ENCODE results near the gene CIAO3.

CIAO3 gene

DNA sequence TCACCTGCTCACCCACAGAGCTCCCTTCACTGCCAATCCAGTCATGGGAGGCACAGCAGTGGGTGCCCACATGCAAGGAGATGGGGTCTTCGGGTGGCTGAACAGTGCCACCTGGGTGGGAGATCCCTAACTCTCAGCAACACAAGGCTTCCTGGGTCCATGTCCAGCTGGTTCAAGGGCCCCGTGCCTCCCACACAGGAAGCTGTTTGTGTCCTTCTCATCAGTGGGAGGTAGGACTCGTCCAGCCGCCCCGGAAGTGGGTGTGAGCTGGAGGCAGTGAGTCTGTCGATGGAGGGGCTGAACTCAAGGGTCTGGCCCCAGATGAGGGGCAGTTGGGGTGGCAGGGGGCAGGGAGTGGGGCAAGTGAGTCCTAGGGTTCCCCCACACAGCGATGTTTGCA lies 36.8 kb downstream of the CIAO3 start:
- no peak overlapping the region for H3K27ac ChIP-seq (ENCODE audit: low read depth, low read length)

DNA sequence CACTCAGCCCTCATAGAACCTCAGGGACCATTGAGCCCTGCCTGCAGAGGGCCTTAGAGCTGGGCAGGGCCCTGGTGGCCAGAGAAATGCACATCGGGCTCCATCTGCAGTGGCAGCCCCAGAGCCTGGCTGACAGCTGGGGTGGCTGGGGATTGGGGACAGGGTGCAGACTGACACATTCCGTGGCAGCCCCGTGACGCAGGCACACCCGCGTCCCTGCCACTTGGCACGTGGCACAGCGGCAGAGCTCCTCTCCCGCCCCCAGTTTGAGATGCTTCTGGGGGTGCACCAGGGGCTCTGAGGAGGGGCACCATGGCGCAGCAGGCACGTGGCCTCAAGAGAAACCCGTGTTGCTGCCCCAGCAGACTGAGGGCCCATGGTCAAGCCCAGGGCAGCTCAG lies 37.4 kb downstream of the CIAO3 start:
- Histone ChIP-seq H3K9ac (ENCODE audit: low read depth, low read length) (no peak overlapping the region), H3K27me3 (ENCODE audit: control insufficient read depth, insufficient read depth, low read length) (peaks cover 94% of the 10 kb centered on the region), H3K4me1 (ENCODE audit: control insufficient read depth, insufficient read depth, low read length) (no peaks in the 10 kb centered on the region), H3K36me3 (ENCODE audit: control insufficient read depth, insufficient read depth, low read length) (no peaks in the 10 kb centered on the region), H3K9me3 (ENCODE audit: control insufficient read depth, insufficient read depth, low read length) (no peaks in the 10 kb centered on the region), H3K27ac (ENCODE audit: low read depth, low read length) (no peak overlapping the region), H3K4me3 (ENCODE audit: low read depth, low read length) (no peak overlapping the region)

More for the DNA sequence above, 36.8 kb downstream of the CIAO3 start:
- no peak overlapping the region for H3K4me3 ChIP-seq (ENCODE audit: low read depth, low read length)
- H3K27me3 ChIP-seq (ENCODE audit: control insufficient read depth, insufficient read depth, low read length), result peaks cover 96% of the 10 kb centered on the region
- H3K9me3 ChIP-seq (ENCODE audit: control insufficient read depth, insufficient read depth, low read length), result no peaks in the 10 kb centered on the region
- no peak overlapping the region for H3K9ac ChIP-seq (ENCODE audit: low read depth, low read length)
- H3K4me1 ChIP-seq (ENCODE audit: control insufficient read depth, insufficient read depth, low read length), result no peaks in the 10 kb centered on the region
- no peaks in the 10 kb centered on the region for H3K36me3 ChIP-seq (ENCODE audit: control insufficient read depth, insufficient read depth, low read length)

DNA sequence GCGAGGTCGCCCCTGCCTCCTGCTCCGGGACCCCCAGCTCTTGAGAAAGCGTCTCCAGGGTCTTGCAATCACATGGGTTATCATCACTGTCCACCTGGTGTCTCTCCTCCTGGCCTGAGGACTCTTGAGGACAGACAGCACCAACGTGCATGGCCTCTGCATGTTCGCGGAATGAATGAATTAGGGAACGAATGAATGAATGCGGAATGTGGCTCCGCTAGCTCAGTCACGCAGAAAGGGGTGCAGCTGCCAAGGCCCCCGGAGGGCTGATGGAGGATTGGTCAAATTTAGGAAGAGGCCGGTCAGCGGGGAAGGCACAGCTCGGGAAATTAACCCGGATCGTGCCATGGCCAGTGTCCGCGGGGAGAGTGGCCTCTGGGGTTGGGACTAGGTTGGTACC lies 38.5 kb downstream of the CIAO3 start:
- Histone ChIP-seq H3K4me1 (ENCODE audit: control insufficient read depth, insufficient read depth, low read length) (no peaks in the 10 kb centered on the region), H3K27ac (ENCODE audit: low read depth, low read length) (no peak overlapping the region), H3K4me3 (ENCODE audit: low read depth, low read length) (no peak overlapping the region), H3K9me3 (ENCODE audit: control insufficient read depth, insufficient read depth, low read length) (no peaks in the 10 kb centered on the region), H3K9ac (ENCODE audit: low read depth, low read length) (no peak overlapping the region), H3K27me3 (ENCODE audit: control insufficient read depth, insufficient read depth, low read length) (peaks cover 87% of the 10 kb centered on the region), H3K36me3 (ENCODE audit: control insufficient read depth, insufficient read depth, low read length) (no peaks in the 10 kb centered on the region)

DNA sequence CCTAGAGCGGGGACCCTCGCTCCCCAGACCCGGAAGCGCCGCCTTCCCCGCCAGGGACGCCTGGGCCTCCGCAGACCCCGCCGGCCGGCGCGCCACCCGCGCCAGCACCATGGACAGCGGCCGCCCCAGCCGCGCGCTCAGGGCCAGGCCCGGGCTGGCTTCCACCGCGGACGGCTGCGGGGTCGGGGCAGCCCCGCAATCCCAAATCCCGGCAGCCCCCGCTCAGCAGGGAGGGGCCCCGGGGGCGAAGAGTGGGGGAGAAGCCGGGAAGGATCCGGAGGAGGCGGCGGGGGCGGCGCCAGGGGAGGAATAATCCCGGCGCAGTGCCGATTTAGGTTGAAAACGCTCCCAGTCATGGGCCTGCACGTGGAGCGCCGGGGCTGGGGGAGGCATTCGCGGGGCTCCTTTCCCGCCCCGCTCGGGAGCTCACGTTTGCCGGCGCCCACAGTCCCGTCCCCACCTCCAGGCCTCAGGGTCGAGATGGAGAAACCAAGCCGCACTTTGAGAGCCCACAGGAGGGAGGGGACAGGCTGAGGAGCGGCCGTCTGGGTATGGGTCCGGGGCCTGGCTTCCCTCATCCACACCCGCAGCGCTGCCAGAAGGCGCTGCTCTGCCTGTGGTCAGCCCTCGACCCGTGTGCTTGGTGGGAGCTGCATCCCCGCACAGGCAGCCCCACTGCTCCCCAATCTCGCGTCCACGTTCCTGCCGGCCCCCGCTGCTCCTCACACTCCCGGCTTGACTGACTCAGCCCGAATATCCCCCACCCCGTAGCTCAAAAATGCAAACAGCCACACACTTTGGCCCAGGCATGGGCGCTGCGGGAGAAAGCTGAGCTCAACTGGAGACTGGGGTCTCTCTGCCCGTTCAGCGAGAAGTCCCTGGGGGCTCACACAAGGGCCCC lies 39.9 kb downstream of the CIAO3 start:
- Histone ChIP-seq H3K27me3 (ENCODE audit: control insufficient read depth, insufficient read depth, low read length) (peaks cover 78% of the 10 kb centered on the region), H3K27ac (ENCODE audit: low read depth, low read length) (no peak overlapping the region), H3K4me1 (ENCODE audit: control insufficient read depth, insufficient read depth, low read length) (no peaks in the 10 kb centered on the region), H3K36me3 (ENCODE audit: control insufficient read depth, insufficient read depth, low read length) (no peaks in the 10 kb centered on the region), H3K9me3 (ENCODE audit: control insufficient read depth, insufficient read depth, low read length) (no peaks in the 10 kb centered on the region), H3K9ac (ENCODE audit: low read depth, low read length) (no peak overlapping the region), H3K4me3 (ENCODE audit: low read depth, low read length) (peak overlapping the region; percentile 35; the same call in 1 of the 2 replicates)

DNA sequence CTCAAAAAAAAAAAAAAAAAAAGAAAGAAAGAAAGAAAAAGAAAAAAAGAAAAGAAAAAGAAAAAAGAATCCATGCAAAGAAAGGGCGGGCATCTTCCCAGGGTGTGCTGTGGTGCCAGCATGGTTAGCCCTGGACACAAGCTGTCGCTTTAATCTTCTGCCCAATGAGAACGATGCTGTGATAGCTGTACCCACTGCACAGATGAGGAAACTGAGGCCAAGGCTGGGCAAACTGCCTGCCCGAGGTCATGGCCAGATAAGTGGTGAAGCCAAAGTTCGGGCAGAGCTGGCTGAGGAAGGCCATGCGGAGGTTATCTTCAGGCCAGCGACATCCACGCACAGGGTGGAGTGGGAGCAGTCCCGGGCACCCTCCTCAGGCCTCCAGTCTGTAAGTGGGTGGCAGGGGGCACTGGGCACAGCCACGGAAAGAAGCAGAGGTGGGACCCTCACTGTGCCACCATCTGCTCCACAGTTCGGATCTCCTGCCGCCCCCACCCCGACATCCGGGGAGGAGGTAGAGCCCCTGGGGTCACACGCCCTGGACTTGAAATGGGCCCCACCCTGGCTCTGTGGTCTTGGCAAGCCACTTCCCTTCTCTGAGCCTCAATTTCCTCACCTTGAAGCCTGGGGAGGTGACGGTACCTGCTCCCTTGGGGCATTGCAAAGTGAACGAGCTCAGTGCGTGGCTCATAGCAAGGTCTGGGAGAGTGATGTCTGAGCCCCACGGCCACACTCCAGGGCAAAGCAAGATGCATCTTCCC lies 41.7 kb downstream of the CIAO3 start:
- Histone ChIP-seq H3K36me3 (ENCODE audit: control insufficient read depth, insufficient read depth, low read length) (no peaks in the 10 kb centered on the region), H3K9ac (ENCODE audit: low read depth, low read length) (no peak overlapping the region), H3K4me1 (ENCODE audit: control insufficient read depth, insufficient read depth, low read length) (no peaks in the 10 kb centered on the region), H3K4me3 (ENCODE audit: low read depth, low read length) (no peak overlapping the region), H3K27me3 (ENCODE audit: control insufficient read depth, insufficient read depth, low read length) (peaks cover 80% of the 10 kb centered on the region), H3K9me3 (ENCODE audit: control insufficient read depth, insufficient read depth, low read length) (no peaks in the 10 kb centered on the region), H3K27ac (ENCODE audit: low read depth, low read length) (no peak overlapping the region)

DNA sequence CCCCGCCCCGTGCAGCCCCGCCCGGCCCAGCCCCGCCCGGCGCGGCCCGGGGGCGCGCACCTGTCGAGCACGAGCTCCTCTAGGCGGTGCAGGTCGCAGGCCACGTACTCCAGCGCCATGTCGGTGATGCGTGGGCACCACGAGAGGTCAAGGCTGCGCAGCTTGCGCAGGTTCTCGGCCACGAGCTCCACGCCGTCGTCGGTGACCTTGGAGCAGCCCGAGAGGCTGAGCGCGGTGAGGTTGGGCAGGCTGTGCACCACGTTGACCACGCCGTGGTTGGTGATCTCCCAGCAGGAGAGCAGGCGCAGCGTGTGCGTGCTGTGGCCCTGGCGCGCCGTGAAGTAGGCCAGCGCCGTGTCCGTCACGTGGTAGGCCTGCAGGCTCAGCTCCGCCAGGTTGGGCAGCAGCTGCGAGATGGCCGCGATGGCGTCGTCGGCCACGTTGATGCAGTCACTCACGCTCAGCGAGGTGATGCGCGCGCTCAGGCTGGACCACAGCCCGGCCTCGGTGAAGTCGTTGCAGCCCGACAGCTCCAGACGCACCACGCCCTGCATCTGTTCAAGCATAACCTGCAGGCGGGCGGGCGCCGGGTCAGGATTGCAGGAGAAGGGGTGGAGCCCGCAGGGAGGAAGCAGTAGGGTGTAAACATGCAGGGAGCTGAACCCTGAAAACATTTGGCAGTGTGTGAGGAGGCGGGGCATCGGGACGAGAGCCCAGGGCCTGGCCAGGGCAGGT lies 45.3 kb downstream of the CIAO3 start:
- Histone ChIP-seq H3K4me3 (ENCODE audit: low read depth, low read length) (peak overlapping the region; percentile 74), H3K27ac (ENCODE audit: low read depth, low read length) (no peak overlapping the region), H3K27me3 (ENCODE audit: control insufficient read depth, insufficient read depth, low read length) (peaks cover 71% of the 10 kb centered on the region), H3K36me3 (ENCODE audit: control insufficient read depth, insufficient read depth, low read length) (no peaks in the 10 kb centered on the region), H3K9me3 (ENCODE audit: control insufficient read depth, insufficient read depth, low read length) (no peaks in the 10 kb centered on the region), H3K9ac (ENCODE audit: low read depth, low read length) (peak overlapping the region; percentile 45; the same call in 1 of the 2 replicates), H3K4me1 (ENCODE audit: control insufficient read depth, insufficient read depth, low read length) (no peaks in the 10 kb centered on the region)

DNA sequence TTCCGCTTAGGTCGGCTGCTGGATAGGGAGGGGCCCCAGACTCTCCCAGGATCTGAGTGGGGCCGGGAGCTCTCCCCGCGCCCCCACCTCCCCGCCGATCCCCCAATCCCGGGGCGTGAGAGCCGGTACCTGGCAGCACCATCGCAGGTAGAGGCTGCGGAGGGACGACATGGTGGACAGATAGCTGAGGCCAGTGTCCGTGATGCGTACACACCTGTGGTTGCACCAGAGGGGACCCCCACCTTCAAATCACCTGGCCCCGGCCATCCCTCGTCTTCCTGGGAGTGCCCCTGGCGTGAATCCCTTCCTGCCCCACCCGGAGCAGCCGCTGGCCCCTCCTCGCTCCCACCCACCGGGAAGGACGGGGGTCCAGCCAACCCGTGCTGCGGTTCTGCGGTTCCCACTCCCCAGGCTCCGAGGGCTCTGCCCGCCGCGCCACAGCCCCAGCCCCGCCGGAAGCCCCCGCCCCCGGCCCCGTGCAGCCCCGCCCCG lies 45.9 kb downstream of the CIAO3 start:
- Histone ChIP-seq H3K9ac (ENCODE audit: low read depth, low read length) (no peak overlapping the region), H3K9me3 (ENCODE audit: control insufficient read depth, insufficient read depth, low read length) (no peaks in the 10 kb centered on the region), H3K4me1 (ENCODE audit: control insufficient read depth, insufficient read depth, low read length) (no peaks in the 10 kb centered on the region), H3K27me3 (ENCODE audit: control insufficient read depth, insufficient read depth, low read length) (peaks cover 64% of the 10 kb centered on the region), H3K36me3 (ENCODE audit: control insufficient read depth, insufficient read depth, low read length) (no peaks in the 10 kb centered on the region), H3K4me3 (ENCODE audit: low read depth, low read length) (peak overlapping the region; percentile 69), H3K27ac (ENCODE audit: low read depth, low read length) (no peak overlapping the region)

DNA sequence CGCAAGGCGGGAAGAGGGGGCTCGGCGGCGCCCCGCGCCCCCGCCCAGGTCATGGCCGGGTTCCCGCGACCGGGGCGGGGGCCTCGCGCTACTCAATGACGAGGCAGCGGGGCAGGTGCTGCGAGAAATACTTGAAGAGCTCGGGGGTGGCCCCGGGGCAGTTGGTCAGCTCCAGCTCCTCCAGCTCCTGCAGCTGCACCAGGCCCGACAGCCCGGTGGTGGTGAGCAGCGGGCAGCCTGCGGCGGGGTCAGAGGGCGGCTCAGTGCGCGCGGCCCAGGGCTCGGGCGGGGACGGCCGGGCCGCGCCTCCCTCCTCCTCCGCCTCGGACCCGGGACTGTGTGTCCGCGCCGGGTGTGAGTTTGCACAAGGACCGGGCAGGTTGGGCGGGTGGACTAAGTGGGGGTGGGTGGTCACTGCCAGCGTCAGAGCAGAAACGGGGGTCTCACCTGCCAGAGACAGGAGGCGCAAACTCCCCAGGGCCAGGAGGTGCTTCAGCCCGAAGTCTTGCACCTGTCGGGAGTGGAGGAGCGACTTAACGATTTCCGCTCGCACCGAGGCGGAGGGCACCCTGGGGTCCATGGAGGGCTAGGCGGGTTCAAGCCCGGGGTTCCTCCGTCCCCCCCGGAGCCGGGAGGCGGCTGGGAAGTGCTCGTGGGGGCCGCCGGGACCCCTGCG lies 46.5 kb downstream of the CIAO3 start:
- Histone ChIP-seq H3K9ac (ENCODE audit: low read depth, low read length) (no peak overlapping the region), H3K36me3 (ENCODE audit: control insufficient read depth, insufficient read depth, low read length) (no peaks in the 10 kb centered on the region), H3K9me3 (ENCODE audit: control insufficient read depth, insufficient read depth, low read length) (no peaks in the 10 kb centered on the region), H3K27ac (ENCODE audit: low read depth, low read length) (no peak overlapping the region), H3K4me1 (ENCODE audit: control insufficient read depth, insufficient read depth, low read length) (peaks cover 4% of the 10 kb centered on the region; the same call in 1 of the 2 replicates), H3K4me3 (ENCODE audit: low read depth, low read length) (peak overlapping the region; percentile 69), H3K27me3 (ENCODE audit: control insufficient read depth, insufficient read depth, low read length) (peaks cover 59% of the 10 kb centered on the region)

DNA sequence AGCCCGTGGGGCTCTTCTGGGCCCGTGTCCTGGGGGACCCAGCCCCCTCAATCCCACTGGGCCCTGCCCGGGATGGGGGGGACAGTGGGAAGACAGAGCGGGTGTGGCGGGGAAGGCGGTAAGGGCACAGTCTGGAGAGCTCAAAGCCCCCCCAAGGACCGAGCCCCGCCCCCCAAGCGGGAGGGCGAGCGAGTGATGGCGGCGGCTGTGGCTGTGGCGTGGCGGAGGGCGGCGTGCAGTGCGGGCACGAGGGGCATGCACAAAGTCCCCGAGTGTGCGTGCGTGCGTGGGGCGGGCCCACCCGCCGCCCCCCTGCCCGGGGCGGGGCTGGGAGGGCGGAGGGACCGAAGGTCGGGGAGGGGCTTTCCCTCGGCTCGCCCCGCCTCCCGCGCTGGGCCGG lies 47.0 kb downstream of the CIAO3 start:
- peaks cover 53% of the 10 kb centered on the region for H3K27me3 ChIP-seq (ENCODE audit: control insufficient read depth, insufficient read depth, low read length)
- no peak overlapping the region for H3K9ac ChIP-seq (ENCODE audit: low read depth, low read length)
- no peaks in the 10 kb centered on the region for H3K36me3 ChIP-seq (ENCODE audit: control insufficient read depth, insufficient read depth, low read length)
- peak overlapping the region; percentile 69; the same call in 1 of the 2 replicates for H3K4me3 ChIP-seq (ENCODE audit: low read depth, low read length)
- H3K9me3 ChIP-seq (ENCODE audit: control insufficient read depth, insufficient read depth, low read length), result no peaks in the 10 kb centered on the region
- H3K27ac ChIP-seq (ENCODE audit: low read depth, low read length), result no peak overlapping the region
- peaks cover 4% of the 10 kb centered on the region; the same call in 1 of the 2 replicates for H3K4me1 ChIP-seq (ENCODE audit: control insufficient read depth, insufficient read depth, low read length)

DNA sequence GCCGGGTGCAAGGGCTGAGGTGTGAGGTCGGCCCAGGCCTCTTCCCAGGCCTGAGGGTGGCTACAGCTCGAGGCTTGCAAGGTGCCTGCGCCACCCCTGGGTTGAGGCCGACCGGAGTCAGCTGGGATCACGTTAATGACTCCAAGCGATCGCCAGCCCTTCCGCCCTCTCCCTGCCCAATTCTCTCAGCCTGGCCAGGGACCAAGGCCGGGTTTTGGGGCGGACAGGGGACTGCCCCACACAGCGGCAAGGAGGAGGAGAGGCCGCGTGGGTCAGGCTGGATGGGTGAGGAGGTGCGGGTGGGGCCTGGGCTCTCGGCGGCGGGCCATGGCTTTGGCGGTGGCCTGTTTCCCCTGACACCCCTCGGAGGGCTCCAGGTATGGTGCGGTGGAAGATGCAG lies 47.4 kb downstream of the CIAO3 start:
- Histone ChIP-seq H3K9me3 (ENCODE audit: control insufficient read depth, insufficient read depth, low read length) (no peaks in the 10 kb centered on the region), H3K36me3 (ENCODE audit: control insufficient read depth, insufficient read depth, low read length) (no peaks in the 10 kb centered on the region), H3K4me1 (ENCODE audit: control insufficient read depth, insufficient read depth, low read length) (peaks cover 4% of the 10 kb centered on the region; the same call in 1 of the 2 replicates), H3K27ac (ENCODE audit: low read depth, low read length) (no peak overlapping the region), H3K27me3 (ENCODE audit: control insufficient read depth, insufficient read depth, low read length) (peaks cover 51% of the 10 kb centered on the region), H3K4me3 (ENCODE audit: low read depth, low read length) (peak overlapping the region; percentile 69; the same call in 1 of the 2 replicates), H3K9ac (ENCODE audit: low read depth, low read length) (no peak overlapping the region)
